Measurements from ENCODE around the gene KCNJ1. TPM values are rescaled to one million over a fixed set of nuclear protein-coding genes. Genes with fewer than 3 reads are reported as not detected.

Gene KCNJ1
- polyA plus RNA-seq, 1 of the 3 experiments (the other 2 are of a cell fraction), result not detected

DNA sequence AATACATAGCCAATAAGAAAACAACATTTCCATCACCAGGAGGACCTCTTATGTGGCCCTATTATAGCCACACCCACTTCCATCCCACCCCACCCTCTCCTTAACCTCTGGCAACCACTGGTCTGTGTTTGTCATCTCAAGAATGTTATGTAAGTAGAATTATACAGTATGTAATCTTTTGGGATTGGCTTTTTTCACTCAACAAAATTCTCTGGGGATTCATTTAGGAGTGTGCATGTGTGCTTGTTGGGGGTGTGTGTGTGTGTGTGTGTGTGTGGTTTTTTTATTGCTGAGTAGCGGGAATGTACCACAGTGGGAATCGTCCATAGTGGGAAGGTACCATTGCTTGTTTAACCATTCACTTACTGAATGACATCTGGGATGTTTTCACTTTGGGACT lies 29.3 kb upstream of the KCNJ1 start:
- ChIA-PET CTCF (no interaction called here), POLR2A (no interaction called here)
- no peak for DNase-seq
- Histone ChIP-seq H3K9me3 (no peaks in the 10 kb centered on the region), H3K9ac (no peak overlapping the region), H3K4me2 (no peak overlapping the region), H3K79me2 (ENCODE audit: insufficient read depth) (no peaks in the 10 kb centered on the region), H3K9me2 (no peaks in the 10 kb centered on the region), H3K4me3 (ENCODE audit: low read depth in 2 of 2, low read length in 1 of 2) (no peak overlapping the region), H3K4me1 (ENCODE audit: control insufficient read depth in 1 of 2, insufficient read depth in 2 of 2, low read depth in 1 of 2, low read length in 1 of 2) (peaks cover 0 to 20% of the 10 kb centered on the region in 2 experiments; a peak in 2 of 4 replicates), H3K27ac (ENCODE audit: low read depth in 2 of 2, low read length in 1 of 2) (no peak overlapping the region), H4K20me1 (ENCODE audit: insufficient read depth) (no peaks in the 10 kb centered on the region), H3K27me3 (ENCODE audit: insufficient read depth) (no peaks in the 10 kb centered on the region), H3F3A (replicated peaks; ENCODE audit: insufficient read depth) (no peaks in the 10 kb centered on the region), H2AFZ (ENCODE audit: low read depth) (no peak overlapping the region), H3K36me3 (replicated peaks in 1 of 2; ENCODE audit: control insufficient read depth in 1 of 2, insufficient read depth in 2 of 2, low read length in 1 of 2) (no peaks in the 10 kb centered on the region)
- WGBS (ENCODE audit: low lambda C conversion rate), result 76% methylated on average over 2 of the region's 2 CpGs
- TF ChIP-seq NRF1 (IDR thresholded peaks at IDR 0.05; ENCODE audit: low read depth, low read length), result no peak
- no peak for TF ChIP-seq GATA2 (CRISPR knock-in tag; IDR thresholded peaks at IDR 0.05)
- no peak for TF ChIP-seq RXRA (IDR thresholded peaks at IDR 0.05; ENCODE audit: borderline replicate concordance, low read depth)
- TF ChIP-seq, protein P1, sequence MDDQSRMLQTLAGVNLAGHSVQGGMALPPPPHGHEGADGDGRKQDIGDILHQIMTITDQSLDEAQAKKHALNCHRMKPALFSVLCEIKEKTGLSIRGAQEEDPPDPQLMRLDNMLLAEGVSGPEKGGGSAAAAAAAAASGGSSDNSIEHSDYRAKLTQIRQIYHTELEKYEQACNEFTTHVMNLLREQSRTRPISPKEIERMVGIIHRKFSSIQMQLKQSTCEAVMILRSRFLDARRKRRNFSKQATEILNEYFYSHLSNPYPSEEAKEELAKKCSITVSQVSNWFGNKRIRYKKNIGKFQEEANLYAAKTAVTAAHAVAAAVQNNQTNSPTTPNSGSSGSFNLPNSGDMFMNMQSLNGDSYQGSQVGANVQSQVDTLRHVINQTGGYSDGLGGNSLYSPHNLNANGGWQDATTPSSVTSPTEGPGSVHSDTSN (IDR thresholded peaks at IDR 0.05), result no peak
- no peak for TF ChIP-seq RAD21 (IDR thresholded peaks at IDR 0.05; ENCODE audit: low read length)
- no peak for TF ChIP-seq RCOR1 (IDR thresholded peaks at IDR 0.05; ENCODE audit: low read length)
- TF ChIP-seq SMC3 (IDR thresholded peaks at IDR 0.05; ENCODE audit: low read depth, low read length), result no peak
- no peak for TF ChIP-seq TEAD4 (IDR thresholded peaks at IDR 0.05; ENCODE audit: borderline replicate concordance, insufficient read depth)
- TF ChIP-seq, protein P2, sequence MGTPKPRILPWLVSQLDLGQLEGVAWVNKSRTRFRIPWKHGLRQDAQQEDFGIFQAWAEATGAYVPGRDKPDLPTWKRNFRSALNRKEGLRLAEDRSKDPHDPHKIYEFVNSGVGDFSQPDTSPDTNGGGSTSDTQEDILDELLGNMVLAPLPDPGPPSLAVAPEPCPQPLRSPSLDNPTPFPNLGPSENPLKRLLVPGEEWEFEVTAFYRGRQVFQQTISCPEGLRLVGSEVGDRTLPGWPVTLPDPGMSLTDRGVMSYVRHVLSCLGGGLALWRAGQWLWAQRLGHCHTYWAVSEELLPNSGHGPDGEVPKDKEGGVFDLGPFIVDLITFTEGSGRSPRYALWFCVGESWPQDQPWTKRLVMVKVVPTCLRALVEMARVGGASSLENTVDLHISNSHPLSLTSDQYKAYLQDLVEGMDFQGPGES (IDR thresholded peaks at IDR 0.05; ENCODE audit: low read depth, low read length), result no peak

DNA sequence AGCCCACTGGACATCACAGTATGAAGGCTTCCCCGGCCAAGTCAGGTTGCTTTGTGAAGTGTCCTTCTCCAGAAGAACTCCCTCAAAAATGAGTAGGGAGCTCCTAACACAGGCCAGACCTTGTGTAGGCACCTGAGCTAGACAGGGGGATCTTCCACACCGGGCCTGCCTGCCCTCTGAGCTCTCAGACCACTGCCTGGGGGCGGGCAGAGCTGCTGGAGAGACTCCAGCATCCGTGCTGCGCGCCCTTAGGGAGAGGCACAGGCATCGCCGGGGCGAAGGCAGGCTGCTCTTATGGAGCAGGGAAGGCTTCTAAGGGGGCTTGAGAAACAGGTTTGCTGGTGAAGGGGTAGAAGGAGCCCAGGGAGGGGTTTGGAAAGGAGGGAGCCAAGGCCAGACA lies 28.4 kb upstream of the KCNJ1 start:
- 92% methylated on average over 3 of the region's 9 CpGs for WGBS (ENCODE audit: low lambda C conversion rate)
- H3K4me2 ChIP-seq, result no peak overlapping the region
- no peak for TF ChIP-seq GATA2 (CRISPR knock-in tag; IDR thresholded peaks at IDR 0.05)
- no peak for TF ChIP-seq SIN3A (IDR thresholded peaks at IDR 0.05; ENCODE audit: borderline replicate concordance, low read depth, low read length)
- TF ChIP-seq ELF1 (IDR thresholded peaks at IDR 0.05), result no peak
- TF ChIP-seq JUND (IDR thresholded peaks at IDR 0.05), result no peak
- TF ChIP-seq TCF12 (IDR thresholded peaks at IDR 0.05), result no peak
- TF ChIP-seq RXRA (IDR thresholded peaks at IDR 0.05; ENCODE audit: borderline replicate concordance, low read depth), result no peak
- H3F3A ChIP-seq (replicated peaks; ENCODE audit: insufficient read depth), result no peaks in the 10 kb centered on the region
- H3K9me3 ChIP-seq, result no peaks in the 10 kb centered on the region
- H3K79me2 ChIP-seq (ENCODE audit: insufficient read depth), result no peaks in the 10 kb centered on the region
- H3K4me1 ChIP-seq (ENCODE audit: control insufficient read depth in 1 of 2, insufficient read depth in 2 of 2, low read depth in 1 of 2, low read length in 1 of 2), result peaks cover 0 to 24% of the 10 kb centered on the region in 2 experiments; a peak in 2 of 4 replicates
- POLR2A ChIA-PET, result no interaction called here
- H3K27me3 ChIP-seq (ENCODE audit: insufficient read depth), result no peaks in the 10 kb centered on the region
- H2AFZ ChIP-seq (ENCODE audit: low read depth), result no peak overlapping the region
- H3K9me2 ChIP-seq, result no peaks in the 10 kb centered on the region
- no peak overlapping the region for H3K27ac ChIP-seq (ENCODE audit: low read depth in 2 of 2, low read length in 1 of 2)
- DNase-seq, result no peak
- CTCF ChIA-PET, result interaction anchor here (4.1 to 13.1 kb wide), 3 partner anchors 10 to 53 kb away, joined by 40 to 872 read pairs (median 201); partner anchors contain the start of gene TP53AIP1
- H4K20me1 ChIP-seq (ENCODE audit: insufficient read depth), result no peaks in the 10 kb centered on the region
- H3K4me3 ChIP-seq (ENCODE audit: low read depth in 2 of 2, low read length in 1 of 2), result no peak overlapping the region
- H3K9ac ChIP-seq, result no peak overlapping the region
- no peaks in the 10 kb centered on the region for H3K36me3 ChIP-seq (replicated peaks in 1 of 2; ENCODE audit: control insufficient read depth in 1 of 2, insufficient read depth in 2 of 2, low read length in 1 of 2)
